Skin epidermis (tissue), 12 donors: Measurements from ENCODE around the gene MED16.

ENCODE experiments used
- H3K27ac ChIP-seq, 21 experiments: fragments of 200-600 bp; sonication (generic) in 11 of 21; one replicate each; pipeline ENCODE4 v1.5.0; 2020; ENCODE audit warnings: mild to moderate bottlenecking in 3 of 21, inconsistent platforms in 2 of 21, moderate library complexity in 2 of 21
- H3K4me3 ChIP-seq, 7 experiments: fragments of 200-600 bp; sonication (generic) in 2 of 7; one replicate each; pipeline ENCODE4 v1.5.0; 2020; ENCODE audit warnings: inconsistent platforms in 2 of 7, mild to moderate bottlenecking in 2 of 7, moderate library complexity in 1 of 7

The MED16 gene

GRCh38 chr19:876780-877314 is 16.1 kb downstream of the MED16 start:
- Histone ChIP-seq H3K4me3 (no peak overlapping the region), H3K27ac (no peak overlapping the region)

DNA sequence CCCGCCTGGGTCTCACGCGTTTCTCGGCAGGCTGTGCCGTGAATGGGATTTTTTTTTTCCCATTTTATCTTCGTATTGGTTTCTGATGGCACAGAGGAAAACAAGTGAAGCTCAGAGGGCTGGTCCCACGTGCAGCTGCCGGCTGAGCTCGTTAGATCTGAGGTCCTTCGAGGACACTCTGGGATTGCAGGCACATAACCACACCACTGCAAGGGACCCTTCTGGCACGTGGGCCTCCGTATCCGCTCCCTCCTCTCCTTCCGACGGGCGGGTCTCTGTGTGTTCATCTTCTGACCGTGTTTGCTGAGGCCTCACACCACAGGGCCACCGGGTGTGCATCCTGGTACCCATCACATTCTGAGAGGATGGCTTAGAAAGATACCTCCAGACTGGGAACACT is 16.9 kb downstream of the MED16 start:
- H3K27ac ChIP-seq = no peak overlapping the region
- H3K4me3 ChIP-seq = no peak overlapping the region

DNA sequence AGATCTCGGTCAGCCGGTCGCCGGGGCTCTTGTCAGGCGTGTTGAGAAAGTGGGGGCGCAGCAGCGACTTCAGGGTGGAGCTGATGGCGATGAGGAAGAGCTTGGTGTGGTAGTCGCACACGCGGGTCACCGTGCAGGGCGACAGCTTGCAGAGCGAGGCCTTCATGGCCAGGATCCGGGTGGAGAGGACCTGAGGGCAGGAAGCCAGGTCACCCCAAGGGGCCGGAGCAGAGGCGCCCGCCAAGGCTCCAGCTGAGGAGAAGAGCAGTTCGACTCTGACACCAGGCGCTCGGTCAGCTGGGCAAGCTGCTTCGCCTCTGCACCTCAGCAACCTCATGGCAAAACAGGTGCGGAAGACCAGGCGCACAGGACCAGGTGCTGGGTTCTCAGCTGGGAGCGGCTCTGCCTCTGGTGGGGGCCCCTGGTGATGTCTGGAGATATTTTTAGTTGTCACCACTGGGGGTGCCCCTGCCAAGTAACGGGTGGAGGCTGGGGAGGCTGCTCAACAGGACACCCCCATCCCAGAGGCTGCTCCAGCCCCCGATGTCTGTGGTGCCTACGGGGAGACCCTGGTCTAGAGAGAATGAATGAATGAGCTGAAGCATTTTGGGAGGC is 17.6 kb downstream of the MED16 start:
- Histone ChIP-seq H3K27ac (no peak overlapping the region), H3K4me3 (no peak overlapping the region)

DNA sequence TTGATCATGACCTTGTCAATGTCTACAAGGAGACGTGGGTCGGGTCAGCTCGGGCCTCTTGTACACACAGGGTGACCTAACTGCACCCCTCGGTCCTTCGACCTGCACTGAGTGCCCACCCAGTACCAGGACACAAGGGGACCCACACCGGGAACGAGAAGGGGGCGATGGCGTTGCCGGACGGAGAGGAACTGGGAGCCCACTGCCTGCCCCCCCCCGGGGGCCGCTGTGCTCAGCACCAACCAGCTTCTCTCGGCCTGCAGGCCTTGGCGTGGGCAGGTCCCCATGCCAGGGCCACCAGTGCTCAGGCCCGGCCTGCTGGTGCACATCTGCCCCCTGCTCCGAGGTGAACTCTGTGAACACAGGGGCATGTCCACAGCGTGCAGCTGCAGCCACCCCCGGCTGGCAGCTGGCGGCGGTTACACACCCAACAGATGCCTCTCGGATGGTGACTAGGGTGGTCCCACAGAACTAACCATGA is 19.4 kb downstream of the MED16 start:
- H3K4me3 ChIP-seq = no peak overlapping the region
- H3K27ac ChIP-seq = peak overlapping the region in 5 of 21 experiments; percentile 7 to 55 (median 22)

DNA sequence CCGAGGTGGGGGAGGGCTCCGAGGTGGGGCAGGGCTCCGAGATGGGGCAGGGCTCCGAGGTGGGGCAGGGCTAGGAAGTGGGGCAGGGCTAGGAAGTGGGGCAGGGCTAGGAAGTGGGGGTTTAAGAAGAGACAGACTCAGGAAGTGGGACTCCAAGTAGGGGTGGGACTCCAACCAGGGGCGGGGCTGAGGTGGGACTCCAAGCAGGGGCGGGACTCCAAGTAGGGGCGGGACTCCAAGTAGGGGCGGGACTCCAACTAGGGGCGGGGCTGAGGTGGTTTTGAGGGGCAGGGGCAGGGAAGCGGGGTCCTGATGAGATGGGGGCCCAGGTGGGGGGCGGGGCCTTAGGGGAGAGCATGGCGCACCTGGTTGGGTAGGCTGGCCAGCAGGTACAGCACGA is 19.9 kb downstream of the MED16 start:
- Histone ChIP-seq H3K4me3 (no peak overlapping the region), H3K27ac (peak overlapping the region in 5 of 21 experiments; percentile 17 to 85 (median 55))

GRCh38 chr19:872266-872951 is 20.6 kb downstream of the MED16 start:
- H3K27ac ChIP-seq = peak overlapping the region in 19 of 21 experiments; percentile 7 to 90 (median 69)
- peak overlapping the region in 4 of 7 experiments; percentile 4 to 28 (median 18) for H3K4me3 ChIP-seq

- peak overlapping the region in 18 of 21 experiments; percentile 25 to 90 (median 70) for H3K27ac ChIP-seq
Observed at GRCh38 chr19:871446-872265, 21.3 kb downstream of the MED16 start.

DNA sequence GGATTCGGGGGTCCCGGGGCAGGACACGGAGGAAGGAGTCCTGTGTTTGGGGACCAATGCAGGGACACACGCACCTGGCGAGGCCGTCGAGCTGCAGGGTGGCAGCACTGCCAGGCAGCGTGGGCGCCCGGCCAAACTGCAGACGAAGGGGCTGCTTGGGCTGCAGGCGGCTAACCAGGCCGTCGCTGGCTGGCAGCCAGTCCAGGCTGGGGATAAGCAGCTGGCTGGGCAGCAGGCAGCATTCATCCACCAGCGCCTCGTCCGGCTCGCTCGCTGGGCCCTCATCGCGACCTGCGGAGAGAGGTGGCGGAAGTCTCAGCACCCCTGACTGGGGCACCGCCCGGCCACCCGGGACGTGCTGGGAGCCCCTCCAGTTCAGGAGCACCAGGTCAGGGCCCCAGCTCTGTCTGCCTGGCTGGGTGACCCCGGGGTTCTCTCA is 22.0 kb downstream of the MED16 start:
- no peak overlapping the region for H3K4me3 ChIP-seq
- H3K27ac ChIP-seq = peak overlapping the region in 3 of 21 experiments; percentile 52 to 73 (median 69)

More at GRCh38 chr19:871446-872265, 21.3 kb downstream of the MED16 start:
- H3K4me3 ChIP-seq = peak overlapping the region in 2 of 7 experiments; percentile 4 to 12

DNA sequence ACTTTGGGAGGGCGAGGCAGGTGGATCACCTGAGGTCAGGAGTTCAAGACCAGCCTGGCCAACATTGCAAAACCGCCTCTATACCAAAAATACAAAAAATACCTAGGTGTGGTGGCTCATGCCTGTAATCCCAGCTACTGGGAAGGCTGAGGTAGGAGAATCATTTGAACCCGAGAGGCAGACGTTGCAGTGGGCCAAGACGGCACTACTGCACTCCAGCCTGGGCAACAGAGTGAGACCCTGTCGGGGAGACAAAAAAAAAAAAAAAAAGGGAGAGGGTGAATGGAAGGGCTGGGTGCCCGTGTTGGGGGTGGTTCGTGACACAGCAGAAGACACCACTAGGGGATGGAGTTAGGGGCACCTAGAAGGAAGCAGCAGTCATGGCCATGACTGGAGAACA is 22.7 kb downstream of the MED16 start:
- Histone ChIP-seq H3K4me3 (no peak overlapping the region), H3K27ac (peak overlapping the region in 15 of 21 experiments; percentile 18 to 89 (median 66))

- Histone ChIP-seq H3K4me3 (no peak overlapping the region), H3K27ac (peak overlapping the region in 20 of 21 experiments; percentile 17 to 89 (median 66))
Observed at GRCh38 chr19:869245-870177, 23.5 kb downstream of the MED16 start.

- peak overlapping the region in 19 of 21 experiments; percentile 17 to 89 (median 66) for H3K27ac ChIP-seq
- H3K4me3 ChIP-seq = no peak overlapping the region
Observed at GRCh38 chr19:868458-869244, 24.3 kb downstream of the MED16 start.

- no peak overlapping the region for H3K4me3 ChIP-seq
- H3K27ac ChIP-seq = peak overlapping the region in 7 of 21 experiments; percentile 27 to 89 (median 79)
Observed at GRCh38 chr19:867855-868457, 25.0 kb downstream of the MED16 start.

DNA sequence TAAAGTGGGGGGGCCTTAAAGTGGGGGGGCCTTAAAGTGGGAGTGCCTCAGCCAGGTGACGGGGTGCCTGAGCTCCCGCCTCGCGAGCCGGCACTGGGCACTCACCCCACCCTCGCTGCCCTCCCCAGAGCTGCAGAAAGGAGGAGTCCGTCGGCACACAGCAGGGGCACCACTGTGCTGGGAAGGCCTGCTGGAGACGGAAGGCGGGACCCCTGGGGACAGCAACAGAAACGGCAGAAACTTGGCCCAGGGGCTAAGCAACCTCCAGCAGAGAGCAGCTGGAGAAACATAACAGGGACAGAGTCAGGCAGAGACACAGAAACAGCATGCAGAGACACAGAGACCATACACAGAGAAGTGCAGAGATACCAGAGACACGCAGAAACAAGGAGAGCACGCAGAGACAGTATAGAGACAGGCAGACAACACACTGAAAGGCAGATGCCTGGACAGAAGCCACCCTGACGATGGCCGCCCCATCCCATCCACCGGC is 25.6 kb downstream of the MED16 start:
- peak overlapping the region in 1 of 21 experiments; percentile 27 for H3K27ac ChIP-seq

GRCh38 chr19:866769-867300 is 26.2 kb downstream of the MED16 start:
- H3K27ac ChIP-seq = no peak overlapping the region
- H3K4me3 ChIP-seq = no peak overlapping the region

More for the DNA sequence above, 25.6 kb downstream of the MED16 start:
- H3K4me3 ChIP-seq = no peak overlapping the region

DNA sequence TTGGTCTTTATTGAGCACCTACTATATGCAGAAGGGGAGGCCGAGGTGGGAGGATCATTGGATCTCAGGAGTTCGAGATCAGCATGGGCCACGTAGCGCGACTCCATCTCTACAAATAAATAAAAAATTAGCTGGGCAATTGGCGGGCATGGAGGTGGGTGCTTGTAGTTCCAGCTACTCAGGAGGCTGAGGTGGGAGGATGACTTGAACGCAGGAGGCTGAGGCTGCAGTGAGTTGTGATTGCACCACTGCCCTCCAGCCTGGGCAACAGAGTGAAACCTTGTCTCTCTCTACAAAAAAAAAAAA is 29.7 kb downstream of the MED16 start:
- Histone ChIP-seq H3K27ac (peak overlapping the region in 5 of 21 experiments; percentile 29 to 51 (median 43)), H3K4me3 (peak overlapping the region in 1 of 7 experiments; percentile 22)

DNA sequence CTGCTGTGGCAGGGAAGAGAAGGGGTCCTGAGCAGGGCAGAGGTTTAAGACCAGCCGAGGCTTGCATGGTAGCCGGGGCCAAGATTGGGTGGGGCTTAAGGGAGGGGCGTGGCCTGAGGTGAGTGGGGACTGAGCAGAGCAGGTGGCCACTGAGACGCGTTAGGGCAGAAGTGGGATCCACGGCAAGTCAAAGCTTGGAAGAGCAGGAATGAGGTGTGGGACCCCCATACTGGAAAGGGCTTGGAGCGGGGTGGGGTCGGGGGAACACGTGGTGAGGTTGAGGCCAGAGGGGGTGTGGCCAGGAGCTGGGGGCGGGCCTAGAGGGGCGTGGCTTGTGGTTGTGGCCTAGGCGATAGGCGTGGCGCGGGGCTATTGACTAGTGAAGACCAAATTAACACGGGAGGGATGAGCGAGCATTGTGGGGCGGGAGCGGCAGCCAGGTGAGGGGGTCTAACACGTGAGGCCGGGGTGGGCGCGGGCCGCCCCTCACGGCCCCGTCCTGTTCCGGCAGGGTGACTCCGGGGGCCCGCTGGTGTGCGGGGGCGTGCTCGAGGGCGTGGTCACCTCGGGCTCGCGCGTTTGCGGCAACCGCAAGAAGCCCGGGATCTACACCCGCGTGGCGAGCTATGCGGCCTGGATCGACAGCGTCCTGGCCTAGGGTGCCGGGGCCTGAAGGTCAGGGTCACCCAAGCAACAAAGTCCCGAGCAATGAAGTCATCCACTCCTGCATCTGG is 30.2 kb downstream of the MED16 start:
- Histone ChIP-seq H3K27ac (peak overlapping the region in 2 of 21 experiments; percentile 10 to 38), H3K4me3 (peak overlapping the region in 3 of 7 experiments; percentile 7 to 22 (median 13))
